AG08396 (cell line): ENCODE measurements around the gene MAP3K20.
"Not testable (repeated sequence)": the region's sequence is repeated elsewhere in the genome, so short reads cannot be mapped to it uniquely, and the experiment has no call there.

ENCODE experiments used
- DNase-seq: peaks from one replicate; pipeline ENCODE4 v3.0.0; 2012; ENCODE audit warnings: low spot score, mixed read lengths

Gene MAP3K20

GRCh38 chr2:173235947-173236803 lies 160.5 kb downstream of the MAP3K20 start:
- no peak for DNase-seq

GRCh38 chr2:173238385-173238784 lies 162.7 kb downstream of the MAP3K20 start:
- DNase-seq = no peak

- DNase-seq = no peak
These were observed 163.2 kb downstream of the MAP3K20 start for GRCh38 chr2:173238831-173239230.

GRCh38 chr2:173239644-173240043 lies 164.0 kb downstream of the MAP3K20 start:
- no peak for DNase-seq

- no peak for DNase-seq
These were observed 164.4 kb downstream of the MAP3K20 start for GRCh38 chr2:173240083-173240482.

GRCh38 chr2:173241643-173242042 lies 166.0 kb downstream of the MAP3K20 start:
- DNase-seq = no peak

- no peak for DNase-seq
These were observed 171.5 kb downstream of the MAP3K20 start for GRCh38 chr2:173247156-173247555.

- no peak for DNase-seq
These were observed 172.7 kb downstream of the MAP3K20 start for GRCh38 chr2:173248381-173248780.

GRCh38 chr2:173249661-173250641 lies 174.3 kb downstream of the MAP3K20 start:
- no peak for DNase-seq

- no peak for DNase-seq
These were observed 175.6 kb downstream of the MAP3K20 start for GRCh38 chr2:173251225-173251624.

- DNase-seq = no peak
These were observed 176.9 kb downstream of the MAP3K20 start for GRCh38 chr2:173252581-173252980.

GRCh38 chr2:173254659-173255058 lies 179.0 kb downstream of the MAP3K20 start:
- DNase-seq = no peak

- DNase-seq = no peak
These were observed 183.1 kb downstream of the MAP3K20 start for GRCh38 chr2:173258701-173259100.

- not testable (repeated sequence) for DNase-seq
These were observed 186.7 kb downstream of the MAP3K20 start for GRCh38 chr2:173262356-173262755.

GRCh38 chr2:173264151-173264550 lies 188.5 kb downstream of the MAP3K20 start:
- no peak for DNase-seq

GRCh38 chr2:173264603-173265366 lies 189.1 kb downstream of the MAP3K20 start:
- DNase-seq = no peak

GRCh38 chr2:173271135-173271534 lies 195.5 kb downstream of the MAP3K20 start:
- DNase-seq = no peak

- no peak for DNase-seq
These were observed 196.2 kb downstream of the MAP3K20 start for GRCh38 chr2:173271825-173272224.

- DNase-seq = no peak
These were observed 197.2 kb downstream of the MAP3K20 start for GRCh38 chr2:173272849-173273248.

GRCh38 chr2:173278794-173279526 lies 203.3 kb downstream of the MAP3K20 start:
- no peak for DNase-seq

GRCh38 chr2:173279527-173279868 lies 203.9 kb downstream of the MAP3K20 start:
- DNase-seq = no peak
